K562 (cell line): ENCODE results near the gene WASL. TPM values are rescaled to one million over a fixed set of nuclear protein-coding genes. Genes with fewer than 3 reads are reported as not detected.

Source experiments
- ATAC-seq: fragments of 200-7000 bp; cut with Tn5 transposase; 3 replicates; pipeline ENCODE4 v1.9.1; 2020; ENCODE audit warnings: moderate library complexity
- BruUV-seq: library from RNA; stranded (reverse); fragments of 400-500 nt; replicated peaks from 2 replicates; lab custom pipeline; 2021; lab: Mats Ljungman, UMichigan
- CTCF ChIA-PET: fragments of 300-600 bp; formaldehyde crosslinking; extraction: SDS; loops from one replicate; lab custom pipeline; 2021; ENCODE audit warnings: low intra/inter-chr PET ratio; lab: Yijun Ruan, JAX
- POLR2A ChIA-PET: fragments of 300-600, 350-650 bp; sonication (Branson Sonifier 250); formaldehyde crosslinking; extraction: SDS; loops from one replicate; lab custom pipeline; 2021; ENCODE audit warnings: antibody characterized with exemption, inconsistent platforms; lab: Yijun Ruan, JAX
- DNase-seq, 4 experiments: peaks; one replicate each; pipeline versions ENCODE4 v3.0.0 to v3.0.0-alpha.2; 2011 to 2018; ENCODE audit warnings: low spot score in 3 of 4, mixed read lengths in 3 of 4; ENCODE audit errors: extremely low read depth in 1 of 4
- FAIRE-seq: peaks from 2 replicates; lab custom pipeline; 2011; peaks lifted over from hg19 to GRCh38; lab: Jason Lieb, UNC
- H2AFZ ChIP-seq: 2 replicates; pipeline ENCODE4 v1.6.0; 2011; ENCODE audit warnings: low read depth, low read length, control low read depth, inconsistent platforms
- H3K27ac ChIP-seq: fragments of 200-600 bp; 3 replicates; pipeline ENCODE4 v1.8.0; 2011; ENCODE audit warnings: low read depth, mild to moderate bottlenecking, control low read depth, inconsistent platforms, low read length, moderate library complexity, mixed read lengths; ENCODE audit errors: extremely low read depth
- H3K27me3 ChIP-seq, 2 experiments: fragments of 300-600 bp in 1 of 2; 2 replicates in 1 of 2; 3 replicates in 1 of 2; pipeline versions ENCODE4 v1.6.0 to v1.8.0; 2011; ENCODE audit warnings: inconsistent platforms in 2 of 2, low read length in 2 of 2, mild to moderate bottlenecking in 1 of 2, mixed read lengths in 1 of 2, moderate library complexity in 1 of 2; ENCODE audit not compliant: control insufficient read depth in 2 of 2, insufficient read depth in 2 of 2
- H3K36me3 ChIP-seq: fragments of 300-600 bp; 3 replicates; pipeline ENCODE4 v1.8.0; 2011; ENCODE audit warnings: mild to moderate bottlenecking, low read length, inconsistent platforms; ENCODE audit not compliant: control insufficient read depth, insufficient read depth
- H3K4me1 ChIP-seq, 2 experiments: fragments of 200-600 bp in 1 of 2; replicated peaks in 1 of 2; 2 replicates in 1 of 2; 3 replicates in 1 of 2; pipeline versions ENCODE4 v1.5.1 to v1.8.0; 2011; ENCODE audit warnings: inconsistent platforms in 2 of 2, low read length in 2 of 2, mild to moderate bottlenecking in 1 of 2, mixed read lengths in 1 of 2, moderate library complexity in 1 of 2; ENCODE audit not compliant: control insufficient read depth in 2 of 2, insufficient read depth in 2 of 2
- H3K4me2 ChIP-seq: 2 replicates; pipeline ENCODE4 v1.6.1; 2011; ENCODE audit warnings: low read length, control low read depth, inconsistent platforms, mixed read lengths; ENCODE audit not compliant: insufficient read depth
- H3K4me3 ChIP-seq: fragments of 200-600 bp; sonication (generic), shearing (Covaris generic); 2 replicates; pipeline ENCODE4 v1.5.1; 2016; ENCODE audit warnings: control low read depth, inconsistent platforms
- H3K79me2 ChIP-seq: fragments of 200-600 bp; 3 replicates; pipeline ENCODE4 v1.8.0; 2011; ENCODE audit warnings: low read length, inconsistent platforms; ENCODE audit not compliant: control insufficient read depth, insufficient read depth
- H3K9ac ChIP-seq, 2 experiments: 2 replicates each; pipeline versions ENCODE4 v1.6.0 to v1.6.1; 2011; ENCODE audit warnings: low read depth in 2 of 2, low read length in 2 of 2, control low read depth in 1 of 2, inconsistent platforms in 1 of 2, mild to moderate bottlenecking in 1 of 2, mixed read lengths in 1 of 2; ENCODE audit not compliant: insufficient read depth in 1 of 2
- H3K9me1 ChIP-seq: one replicate; pipeline ENCODE4 v1.6.0; 2011; ENCODE audit warnings: inconsistent platforms, mild to moderate bottlenecking, low read length, moderate library complexity; ENCODE audit not compliant: control insufficient read depth, insufficient read depth
- H3K9me3 ChIP-seq: replicated peaks from 2 replicates; pipeline ENCODE4 v1.5.1; 2011; ENCODE audit warnings: low read depth, low read length, inconsistent platforms; ENCODE audit not compliant: control insufficient read depth, insufficient read depth
- H4K20me1 ChIP-seq: replicated peaks from 2 replicates; pipeline ENCODE4 v1.6.1; 2011; ENCODE audit warnings: low read length, inconsistent platforms, mixed read lengths; ENCODE audit not compliant: control insufficient read depth, insufficient read depth
- CC2D1A ChIP-seq: fragments of 450-650 bp; IDR thresholded peaks from 2 replicates; pipeline ENCODE4 v1.6.1; 2017; ENCODE audit warnings: mild to moderate bottlenecking
- HMG20B ChIP-seq: fragments of 250-450 bp; sonication (Bioruptor Pico); IDR thresholded peaks from 2 replicates; pipeline ENCODE4 v1.5.0; 2021; ENCODE audit warnings: mild to moderate bottlenecking
- POLR3A ChIP-seq: IDR thresholded peaks from 2 replicates; pipeline ENCODE4 v1.6.1; 2011; ENCODE audit warnings: borderline replicate concordance, mild to moderate bottlenecking, moderate library complexity; ENCODE audit not compliant: insufficient read length, insufficient read depth; ENCODE audit errors: extremely low read depth
- TEAD4 ChIP-seq, 2 experiments: sonication (generic) in 1 of 2; formaldehyde crosslinking in 1 of 2; IDR thresholded peaks; 2 replicates each; pipeline versions ENCODE4 v1.6.1 to v1.8.0; 2012 to 2022; ENCODE audit warnings: borderline replicate concordance in 1 of 2, inconsistent platforms in 1 of 2, low read length in 1 of 2, mild to moderate bottlenecking in 1 of 2, missing genetic modification reagents in 1 of 2
- WGBS: fragments of 100-300 bp; shearing (Covaris generic); methylation state at CpG from one replicate; pipeline ENCODE4 v1.1.6; 2016; ENCODE audit warnings: low coverage, mixed read lengths; ENCODE audit not compliant: insufficient coverage; ENCODE audit errors: missing lambda C conversion rate; 5-methylcytosine and 5-hydroxymethylcytosine counted together
- in situ Hi-C: fragments of 300-500 bp; cut with MboI; formaldehyde crosslinking; loops from 4 replicates; pipeline ENCODE4 v1.15.0; 2018; ENCODE audit warnings: inconsistent platforms, mixed read lengths
- intact Hi-C: fragments of 100-400 bp; cut with micrococcal nuclease; formaldehyde crosslinking; loops from 2 replicates; pipeline ENCODE4 v1.14.2; 2022
- polyA plus RNA-seq, 8 experiments: library from polyadenylated mRNA; depleted of rRNA in 4 of 8; stranded (reverse) in 5 of 8; unstranded in 3 of 8; fragments of >200 nt; fragmentation: Nextera tagmentation in 2 of 8; fragmentation: Illumina TruSeq in 1 of 8; extraction: Ambion mirVana in 2 of 8; extraction: Trizol in 1 of 8; gene quantifications; 2 replicates each; pipeline versions ENCODE4 v1.2.1 to v1.2.3, GENCODE V29; 2011 to 2014; ENCODE audit warnings: inconsistent platforms in 1 of 8, missing spikeins in 1 of 8
- total RNA-seq, 7 experiments: library from RNA; depleted of rRNA in 6 of 7; stranded (reverse); fragments of >200 nt in 6 of 7; fragmentation: Illumina TruSeq in 2 of 7; extraction: Trizol in 2 of 7; gene quantifications; 2 replicates each; pipeline versions ENCODE4 v1.2.1 to v1.2.3, GENCODE V29; 2011 to 2021; ENCODE audit warnings: low replicate concordance in 1 of 7
- TF ChIP-seq, protein P1 (sequence below): fragments of 250-450 bp; sonication (Bioruptor Pico); IDR thresholded peaks from 2 replicates; pipeline ENCODE4 v1.4.0; 2020; ENCODE audit warnings: mild to moderate bottlenecking, moderate library complexity
- TF ChIP-seq, protein P2 (sequence below): fragments of 450-650 bp; IDR thresholded peaks from 2 replicates; pipeline ENCODE4 v1.6.1; 2016; ENCODE audit warnings: mild to moderate bottlenecking
- TF ChIP-seq, protein P3 (sequence below): fragments of 450-650 bp; formaldehyde crosslinking; IDR thresholded peaks from 2 replicates; pipeline ENCODE4 v1.4.0; 2020; ENCODE audit warnings: mild to moderate bottlenecking, moderate library complexity

The WASL gene
- total and polyA plus RNA-seq, 9 of the 15 experiments (the other 6 are each of a cell fraction or from before 2014, with no cell fraction given) = 3.2 to 13.9 (median 8.3) TPM

DNA sequence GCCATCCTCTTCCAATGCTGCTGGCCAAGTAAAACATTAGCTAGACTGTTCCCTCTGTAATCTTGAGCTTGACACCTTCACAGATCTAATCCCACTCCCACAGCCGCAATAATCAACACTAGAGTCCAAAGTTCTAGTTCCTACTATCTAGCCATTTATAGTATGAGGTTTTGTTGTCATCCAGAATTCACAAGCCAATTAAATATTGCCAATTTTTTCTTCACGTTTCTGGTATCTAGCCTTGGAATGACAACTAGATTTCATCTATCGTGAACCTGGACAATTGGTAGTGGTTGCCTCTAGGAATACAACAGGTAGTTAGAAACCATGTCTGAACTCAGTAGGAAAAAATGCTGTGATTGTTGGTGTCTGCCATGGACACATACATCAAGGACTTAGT is 10.4 kb downstream of the WASL start:
- BruUV-seq = no TSS peak
- Histone ChIP-seq H3K9me1 (no peaks in the 10 kb centered on the region), H3K27ac (no peak overlapping the region), H3K36me3 (peaks cover 17% of the 10 kb centered on the region), H3K4me3 (no peak overlapping the region), H3K4me2 (no peak overlapping the region), H3K9me3 (peaks cover 7% of the 10 kb centered on the region), H4K20me1 (peaks cover 6% of the 10 kb centered on the region; the same call in 1 of the 2 replicates)
- in situ Hi-C loops = no loop called here
- DNase-seq (no peak), ATAC-seq (peak; percentile 13; the same call in 2 of the 3 replicates)
- TF ChIP-seq, protein P1, sequence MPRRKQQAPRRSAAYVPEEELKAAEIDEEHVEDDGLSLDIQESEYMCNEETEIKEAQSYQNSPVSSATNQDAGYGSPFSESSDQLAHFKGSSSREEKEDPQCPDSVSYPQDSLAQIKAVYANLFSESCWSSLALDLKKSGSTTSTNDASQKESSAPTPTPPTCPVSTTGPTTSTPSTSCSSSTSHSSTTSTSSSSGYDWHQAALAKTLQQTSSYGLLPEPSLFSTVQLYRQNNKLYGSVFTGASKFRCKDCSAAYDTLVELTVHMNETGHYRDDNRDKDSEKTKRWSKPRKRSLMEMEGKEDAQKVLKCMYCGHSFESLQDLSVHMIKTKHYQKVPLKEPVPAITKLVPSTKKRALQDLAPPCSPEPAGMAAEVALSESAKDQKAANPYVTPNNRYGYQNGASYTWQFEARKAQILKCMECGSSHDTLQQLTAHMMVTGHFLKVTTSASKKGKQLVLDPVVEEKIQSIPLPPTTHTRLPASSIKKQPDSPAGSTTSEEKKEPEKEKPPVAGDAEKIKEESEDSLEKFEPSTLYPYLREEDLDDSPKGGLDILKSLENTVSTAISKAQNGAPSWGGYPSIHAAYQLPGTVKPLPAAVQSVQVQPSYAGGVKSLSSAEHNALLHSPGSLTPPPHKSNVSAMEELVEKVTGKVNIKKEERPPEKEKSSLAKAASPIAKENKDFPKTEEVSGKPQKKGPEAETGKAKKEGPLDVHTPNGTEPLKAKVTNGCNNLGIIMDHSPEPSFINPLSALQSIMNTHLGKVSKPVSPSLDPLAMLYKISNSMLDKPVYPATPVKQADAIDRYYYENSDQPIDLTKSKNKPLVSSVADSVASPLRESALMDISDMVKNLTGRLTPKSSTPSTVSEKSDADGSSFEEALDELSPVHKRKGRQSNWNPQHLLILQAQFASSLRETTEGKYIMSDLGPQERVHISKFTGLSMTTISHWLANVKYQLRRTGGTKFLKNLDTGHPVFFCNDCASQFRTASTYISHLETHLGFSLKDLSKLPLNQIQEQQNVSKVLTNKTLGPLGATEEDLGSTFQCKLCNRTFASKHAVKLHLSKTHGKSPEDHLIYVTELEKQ (CRISPR knock-in tag) = no peak
- 0 out of 2 replicates have a peak, but pooled peaks have one; percentile 40 for TF ChIP-seq CC2D1A
- no peak for TF ChIP-seq TEAD4 (IDR thresholded peaks at IDR 0.05; ENCODE audit: low read length)
- TF ChIP-seq TEAD4 (CRISPR knock-in tag; IDR thresholded peaks at IDR 0.05; ENCODE audit: borderline replicate concordance) = no peak
- TF ChIP-seq, protein P2, sequence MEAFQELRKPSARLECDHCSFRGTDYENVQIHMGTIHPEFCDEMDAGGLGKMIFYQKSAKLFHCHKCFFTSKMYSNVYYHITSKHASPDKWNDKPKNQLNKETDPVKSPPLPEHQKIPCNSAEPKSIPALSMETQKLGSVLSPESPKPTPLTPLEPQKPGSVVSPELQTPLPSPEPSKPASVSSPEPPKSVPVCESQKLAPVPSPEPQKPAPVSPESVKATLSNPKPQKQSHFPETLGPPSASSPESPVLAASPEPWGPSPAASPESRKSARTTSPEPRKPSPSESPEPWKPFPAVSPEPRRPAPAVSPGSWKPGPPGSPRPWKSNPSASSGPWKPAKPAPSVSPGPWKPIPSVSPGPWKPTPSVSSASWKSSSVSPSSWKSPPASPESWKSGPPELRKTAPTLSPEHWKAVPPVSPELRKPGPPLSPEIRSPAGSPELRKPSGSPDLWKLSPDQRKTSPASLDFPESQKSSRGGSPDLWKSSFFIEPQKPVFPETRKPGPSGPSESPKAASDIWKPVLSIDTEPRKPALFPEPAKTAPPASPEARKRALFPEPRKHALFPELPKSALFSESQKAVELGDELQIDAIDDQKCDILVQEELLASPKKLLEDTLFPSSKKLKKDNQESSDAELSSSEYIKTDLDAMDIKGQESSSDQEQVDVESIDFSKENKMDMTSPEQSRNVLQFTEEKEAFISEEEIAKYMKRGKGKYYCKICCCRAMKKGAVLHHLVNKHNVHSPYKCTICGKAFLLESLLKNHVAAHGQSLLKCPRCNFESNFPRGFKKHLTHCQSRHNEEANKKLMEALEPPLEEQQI = peak; percentile 43; the same call in 1 of the 2 replicates
- TF ChIP-seq, protein P3, sequence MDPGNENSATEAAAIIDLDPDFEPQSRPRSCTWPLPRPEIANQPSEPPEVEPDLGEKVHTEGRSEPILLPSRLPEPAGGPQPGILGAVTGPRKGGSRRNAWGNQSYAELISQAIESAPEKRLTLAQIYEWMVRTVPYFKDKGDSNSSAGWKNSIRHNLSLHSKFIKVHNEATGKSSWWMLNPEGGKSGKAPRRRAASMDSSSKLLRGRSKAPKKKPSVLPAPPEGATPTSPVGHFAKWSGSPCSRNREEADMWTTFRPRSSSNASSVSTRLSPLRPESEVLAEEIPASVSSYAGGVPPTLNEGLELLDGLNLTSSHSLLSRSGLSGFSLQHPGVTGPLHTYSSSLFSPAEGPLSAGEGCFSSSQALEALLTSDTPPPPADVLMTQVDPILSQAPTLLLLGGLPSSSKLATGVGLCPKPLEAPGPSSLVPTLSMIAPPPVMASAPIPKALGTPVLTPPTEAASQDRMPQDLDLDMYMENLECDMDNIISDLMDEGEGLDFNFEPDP (CRISPR knock-in tag) = no peak
- TF ChIP-seq POLR3A = no peak
- TF ChIP-seq HMG20B (CRISPR knock-in tag) = no peak
- TF ChIP-seq, all 486 proteins: peak for 2
- FAIRE-seq = no peak
- ChIA-PET CTCF (no interaction called here), POLR2A (interaction anchor here (0.5 to 4.7 kb wide), 2 partner anchors 11 to 32 kb away, joined by 3 to 28 read pairs; partner anchors contain the start of gene WASL)
- Histone ChIP-seq H3K27me3 (no peaks in the 10 kb centered on the region), H3K9ac (no peak overlapping the region), H3K79me2 (peaks cover 100% of the 10 kb centered on the region), H2AFZ (no peak overlapping the region), H3K4me1 (peaks cover 0 to 2% of the 10 kb centered on the region in 2 experiments; a peak in 2 of 5 replicates)
- intact Hi-C loops = no loop called here
- WGBS = 66% methylated on average over 3 of the region's 3 CpGs
